Thyroid gland (tissue), 4 donors: ENCODE data around the gene DPP4.

Experiments
- POLR2A ChIP-seq, 2 donors: fragments of 450-650 bp; IDR thresholded peaks; one replicate each; pipeline ENCODE4 v1.6.1; 2017; ENCODE audit warnings: antibody characterized with exemption in 2 of 2, mild to moderate bottlenecking in 2 of 2, moderate library complexity in 1 of 2
- TF ChIP-seq, protein P1 (sequence below), 6 experiments: fragments of 200-600 bp in 3 of 6; fragments of 450-650 bp in 3 of 6; sonication (generic) in 3 of 6; IDR thresholded peaks; one replicate each; pipeline ENCODE4 v1.5.1; 2016 to 2019; ENCODE audit warnings: antibody characterized with exemption in 6 of 6, mild to moderate bottlenecking in 2 of 6, inconsistent platforms in 1 of 6, moderate library complexity in 1 of 6

DNA sequence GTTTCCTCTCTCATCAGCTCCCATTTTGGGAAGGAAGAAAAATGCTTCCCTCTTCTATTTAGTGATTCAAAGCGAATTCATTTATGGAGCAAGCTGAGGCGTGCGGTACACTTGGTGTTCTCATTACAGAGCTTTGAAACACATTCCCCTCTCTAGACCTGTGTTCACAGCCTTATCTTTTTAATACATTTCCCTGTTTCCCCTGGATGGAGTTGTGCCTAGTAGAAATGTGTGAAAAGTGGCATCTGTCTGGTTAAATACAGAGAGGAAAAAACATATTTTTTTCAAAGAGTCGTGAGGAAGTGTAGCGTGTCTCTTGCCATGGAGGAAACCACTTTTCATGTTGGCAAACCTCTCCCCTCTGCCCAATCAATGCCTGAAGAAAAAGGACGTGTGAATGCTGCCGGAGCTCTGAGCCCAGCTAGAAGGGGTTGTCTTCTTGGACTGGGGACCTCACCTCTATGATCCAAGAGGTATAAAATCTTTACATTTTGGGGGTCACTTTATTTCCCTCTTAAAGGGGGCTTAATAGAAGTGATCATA is 52.4 kb downstream of the DPP4 start:
- TF ChIP-seq, protein P1, sequence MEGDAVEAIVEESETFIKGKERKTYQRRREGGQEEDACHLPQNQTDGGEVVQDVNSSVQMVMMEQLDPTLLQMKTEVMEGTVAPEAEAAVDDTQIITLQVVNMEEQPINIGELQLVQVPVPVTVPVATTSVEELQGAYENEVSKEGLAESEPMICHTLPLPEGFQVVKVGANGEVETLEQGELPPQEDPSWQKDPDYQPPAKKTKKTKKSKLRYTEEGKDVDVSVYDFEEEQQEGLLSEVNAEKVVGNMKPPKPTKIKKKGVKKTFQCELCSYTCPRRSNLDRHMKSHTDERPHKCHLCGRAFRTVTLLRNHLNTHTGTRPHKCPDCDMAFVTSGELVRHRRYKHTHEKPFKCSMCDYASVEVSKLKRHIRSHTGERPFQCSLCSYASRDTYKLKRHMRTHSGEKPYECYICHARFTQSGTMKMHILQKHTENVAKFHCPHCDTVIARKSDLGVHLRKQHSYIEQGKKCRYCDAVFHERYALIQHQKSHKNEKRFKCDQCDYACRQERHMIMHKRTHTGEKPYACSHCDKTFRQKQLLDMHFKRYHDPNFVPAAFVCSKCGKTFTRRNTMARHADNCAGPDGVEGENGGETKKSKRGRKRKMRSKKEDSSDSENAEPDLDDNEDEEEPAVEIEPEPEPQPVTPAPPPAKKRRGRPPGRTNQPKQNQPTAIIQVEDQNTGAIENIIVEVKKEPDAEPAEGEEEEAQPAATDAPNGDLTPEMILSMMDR (IDR thresholded peaks at IDR 0.05), result no peak
- no peak for TF ChIP-seq POLR2A (IDR thresholded peaks at IDR 0.05)
